Cerebellar cortex (tissue), 1 donor: ENCODE data around the gene CYP19A1.
"Not testable (repeated sequence)": the region's sequence is repeated elsewhere in the genome, so short reads cannot be mapped to it uniquely, and the experiment has no call there.

Source experiments
- DNase-seq: peaks from one replicate; pipeline ENCODE4 v3.0.0-alpha.2; 2015; ENCODE audit warnings: low spot score

Gene CYP19A1

DNA sequence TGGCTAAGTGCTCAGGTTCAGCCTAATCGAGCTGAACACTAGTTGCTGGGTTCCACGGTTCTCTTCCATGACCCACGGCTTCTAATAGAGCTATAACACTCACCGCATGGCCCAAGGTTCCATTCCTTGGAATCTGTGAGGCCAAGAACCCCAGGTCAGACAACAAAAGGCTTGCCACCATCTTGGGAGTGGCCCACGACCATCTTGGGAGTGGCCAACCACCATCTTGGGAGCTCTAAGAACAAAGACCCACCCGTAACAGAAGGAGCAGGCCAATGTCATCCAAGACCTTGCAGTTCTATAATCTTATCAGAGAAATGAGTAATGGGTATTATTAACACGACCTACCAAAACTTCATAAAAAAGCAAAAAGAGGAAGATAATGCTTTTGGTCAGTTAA is 77.3 kb downstream of the CYP19A1 start:
- not testable (repeated sequence) for DNase-seq

DNA sequence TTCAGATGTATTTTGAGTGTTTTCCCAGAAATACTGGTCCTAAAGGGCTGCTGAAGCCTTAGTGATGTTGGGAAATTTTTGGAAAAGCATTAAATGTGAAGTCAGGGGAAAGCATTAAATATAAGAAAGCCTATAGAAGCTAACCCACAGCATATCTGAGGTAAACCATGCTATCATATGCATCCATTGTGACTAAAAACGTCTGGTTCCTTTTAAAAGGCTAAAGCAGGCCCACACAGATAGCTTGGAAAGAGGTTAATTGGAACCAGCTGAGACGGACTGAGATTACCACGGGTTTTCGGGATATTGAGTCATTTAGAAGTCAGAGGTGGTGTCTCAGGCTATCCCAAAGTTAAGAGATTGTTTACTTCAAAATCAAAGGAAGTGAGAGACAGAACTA is 78.2 kb downstream of the CYP19A1 start:
- DNase-seq: no peak

DNA sequence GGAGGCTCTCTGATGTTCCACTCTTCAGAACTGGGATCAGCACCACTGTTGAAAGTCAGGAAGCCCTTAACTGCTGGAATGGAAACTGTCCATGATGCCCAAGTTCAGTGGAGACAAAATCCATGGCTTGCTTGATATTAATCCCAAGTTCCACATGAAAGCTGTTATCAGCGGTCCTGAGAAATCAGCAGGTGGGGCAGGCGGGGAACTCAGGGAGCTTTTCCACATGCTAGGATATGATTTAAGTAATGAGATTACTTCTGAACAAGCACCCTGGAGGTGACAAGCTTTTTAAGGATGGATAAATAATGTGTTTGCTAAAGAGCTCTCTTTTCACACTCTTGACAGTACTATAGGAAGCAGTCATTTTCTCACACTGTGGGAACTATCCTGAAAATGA is 82.9 kb downstream of the CYP19A1 start:
- DNase-seq: no peak

DNA sequence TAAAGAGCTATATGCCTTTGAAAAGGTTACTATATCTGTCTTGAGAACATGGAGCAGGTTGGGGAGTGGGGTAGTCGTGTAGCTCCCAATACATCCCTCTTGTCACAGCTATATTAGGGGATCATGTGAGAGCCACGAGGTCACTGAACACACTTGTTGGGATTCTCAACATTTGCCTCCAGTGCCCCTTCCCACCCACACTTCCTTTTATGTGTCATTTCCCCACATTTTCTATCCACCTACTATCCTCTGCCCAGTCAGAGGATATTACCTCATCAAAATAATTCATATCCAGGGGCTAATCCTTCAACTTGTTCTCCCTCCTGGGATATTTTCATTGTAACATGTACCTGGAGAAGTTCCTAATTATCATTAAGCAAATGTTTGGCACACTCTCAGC is 85.0 kb downstream of the CYP19A1 start:
- DNase-seq: no peak

DNA sequence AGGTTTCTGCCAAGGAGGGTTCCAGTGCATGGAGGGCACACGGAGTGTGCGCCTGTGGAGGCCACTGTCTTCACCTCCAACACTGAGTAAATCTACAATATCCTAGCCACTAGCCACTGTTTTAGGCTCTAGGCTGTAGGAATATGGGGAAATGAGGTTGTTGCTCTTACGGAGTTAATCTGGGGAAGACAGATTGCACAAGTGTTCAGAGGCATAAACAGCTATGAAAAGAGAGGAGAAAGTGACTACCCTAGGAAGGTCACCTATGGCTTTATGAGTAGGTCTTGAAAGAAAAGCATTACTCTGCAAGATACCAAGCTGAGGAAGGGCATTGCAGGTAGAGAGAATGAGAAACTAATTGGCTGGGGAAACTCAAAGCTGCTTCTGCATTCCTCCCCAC is 85.7 kb downstream of the CYP19A1 start:
- no peak for DNase-seq

DNA sequence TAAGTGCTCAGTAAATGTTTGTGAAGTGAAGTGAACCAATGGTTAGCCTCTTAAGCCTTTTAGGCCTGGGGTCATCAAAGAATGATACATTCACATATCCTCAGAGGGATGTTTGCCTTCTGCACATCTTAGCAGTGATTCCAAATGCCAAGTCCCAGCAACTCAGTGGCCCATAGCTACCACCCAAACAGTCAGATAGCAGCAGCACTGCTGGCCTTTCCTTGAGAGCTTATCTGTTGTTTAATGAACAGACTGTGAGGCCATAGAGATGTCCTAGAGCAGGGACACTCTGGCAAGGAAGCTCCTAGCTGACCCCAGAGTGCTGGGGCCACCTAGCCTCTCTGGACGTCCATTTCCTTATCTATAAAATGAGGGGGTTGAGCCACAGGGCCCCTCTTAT is 86.8 kb downstream of the CYP19A1 start:
- no peak for DNase-seq

DNA sequence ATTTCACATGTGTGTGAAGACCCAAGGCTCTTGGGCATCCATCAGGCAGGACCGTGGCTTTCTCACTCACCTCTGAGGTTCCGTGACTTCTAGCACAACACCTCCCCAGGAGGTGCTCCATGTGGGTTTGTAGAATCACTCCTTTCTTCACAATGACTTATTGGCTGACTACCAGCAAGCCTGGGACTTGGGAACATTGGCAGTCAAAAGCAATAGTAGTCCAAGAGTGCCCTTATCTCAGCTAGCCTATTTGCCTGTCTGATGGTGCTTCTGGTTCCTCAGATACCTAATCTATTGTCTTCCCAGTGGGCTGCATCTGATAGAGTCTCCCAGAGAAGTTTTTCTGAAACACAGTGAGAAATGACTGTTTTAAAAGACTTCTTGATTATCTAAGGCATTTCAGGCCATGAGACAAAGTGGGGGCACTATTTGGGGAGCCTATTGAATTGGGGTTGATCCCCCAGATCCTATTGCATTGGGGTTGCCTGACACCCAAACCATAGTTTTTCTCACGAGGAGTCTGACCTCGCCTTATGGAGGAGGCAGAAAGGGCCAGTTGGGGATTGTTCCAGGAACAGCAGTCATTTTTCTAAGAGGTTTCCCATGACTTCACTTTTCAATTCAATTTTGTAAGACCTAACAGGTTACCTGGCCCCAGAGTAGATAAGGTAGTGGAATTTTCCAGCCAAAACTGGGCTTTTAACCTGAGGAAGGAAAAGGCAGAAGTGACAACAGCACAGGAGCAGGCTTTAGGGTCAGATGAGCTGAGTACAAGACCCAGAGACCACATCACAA is 88.0 kb downstream of the CYP19A1 start:
- DNase-seq: no peak

DNA sequence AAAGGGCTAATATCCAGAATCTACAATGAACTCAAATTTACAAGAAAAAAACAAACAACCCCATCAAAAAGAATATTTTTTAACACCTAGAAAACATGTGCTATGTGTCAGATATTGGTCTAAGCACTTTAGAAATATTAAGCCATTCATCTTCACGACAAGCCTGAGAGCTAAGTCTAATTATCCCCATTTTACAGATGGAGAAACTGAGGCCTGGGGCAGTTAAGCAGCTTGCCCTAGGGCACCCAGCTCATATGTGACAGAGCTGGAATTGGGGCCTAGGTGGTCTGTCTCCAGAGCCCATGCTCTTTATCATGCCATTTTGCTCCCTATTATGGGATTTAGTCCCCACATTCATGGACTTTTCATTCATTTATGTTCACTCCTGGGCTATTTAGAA is 92.8 kb downstream of the CYP19A1 start:
- no peak for DNase-seq

DNA sequence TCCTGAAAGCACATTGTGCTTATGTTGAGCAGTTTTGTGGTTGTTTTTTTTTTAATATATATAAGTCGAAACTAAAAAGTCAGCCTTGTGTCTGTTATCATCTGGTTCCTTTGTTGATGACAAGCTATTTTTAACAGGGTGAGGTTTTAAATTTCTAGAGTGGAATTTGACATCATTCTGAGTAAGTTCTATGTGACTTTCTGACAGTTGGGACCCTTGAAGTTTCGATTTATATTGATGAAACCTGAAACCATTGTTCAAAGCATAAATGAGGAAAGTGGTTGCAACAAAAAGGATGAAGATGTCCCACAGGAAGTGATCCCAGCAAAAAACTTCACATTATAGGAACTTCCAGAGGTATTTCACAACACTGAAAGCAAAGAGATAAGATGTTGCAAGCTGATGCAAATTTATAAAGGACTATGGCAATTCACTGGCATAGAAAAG is 94.0 kb downstream of the CYP19A1 start:
- no peak for DNase-seq

DNA sequence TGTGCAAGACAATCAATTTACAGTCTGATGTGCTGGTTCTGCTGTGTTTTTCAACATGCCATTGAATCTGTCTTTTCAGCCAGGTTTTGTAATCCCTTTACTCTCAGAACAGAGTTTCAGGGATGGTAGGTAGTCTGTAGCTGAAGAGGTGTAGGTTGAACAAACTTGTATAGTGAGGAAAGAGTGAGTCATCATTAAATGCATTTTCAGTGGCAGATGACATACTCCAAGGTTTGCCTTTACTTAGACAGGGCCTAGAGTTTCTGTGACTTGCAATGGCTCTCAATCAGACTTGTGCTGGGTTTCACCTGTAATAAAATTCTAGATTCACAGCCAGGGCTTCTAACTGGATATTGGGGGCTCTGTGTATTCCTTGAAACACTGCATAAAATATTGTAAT is 94.6 kb downstream of the CYP19A1 start:
- DNase-seq: no peak

DNA sequence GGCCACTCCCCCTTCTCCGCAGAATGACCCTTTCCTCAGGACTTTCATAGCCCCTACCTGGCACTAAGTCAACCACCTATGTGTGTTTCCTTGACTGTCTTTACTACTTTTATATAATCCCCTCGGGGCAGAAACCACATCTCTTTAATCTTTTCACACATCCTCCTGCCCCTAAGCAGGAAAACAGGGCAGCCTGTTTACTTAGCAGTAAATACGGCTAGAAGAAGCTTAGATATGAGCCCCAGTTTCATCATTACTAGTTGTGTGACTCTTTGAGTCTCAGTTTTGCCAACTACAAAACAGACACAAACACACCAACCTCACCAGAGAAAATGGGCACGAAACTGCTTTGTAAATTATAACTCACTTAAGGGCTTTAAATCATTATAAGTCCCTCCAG is 98.3 kb downstream of the CYP19A1 start:
- DNase-seq: no peak

DNA sequence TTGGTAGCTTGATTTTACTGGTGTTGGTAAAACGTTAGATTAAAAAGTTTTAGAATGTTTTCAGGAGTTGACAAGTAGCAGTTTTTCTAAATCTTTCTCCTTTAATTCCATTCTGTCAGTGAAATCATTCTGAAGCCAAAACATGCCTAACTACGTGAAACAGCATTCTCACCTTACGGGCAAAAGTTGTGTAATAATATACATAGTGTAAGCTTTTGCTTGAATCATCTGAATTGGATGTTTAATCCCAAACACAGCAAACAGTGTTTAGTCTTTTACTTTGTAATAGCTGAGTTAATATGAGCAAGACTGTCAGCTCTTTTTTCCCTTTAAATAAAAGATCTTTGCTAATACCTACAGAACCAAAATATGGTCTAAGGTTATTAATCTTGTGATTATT is 100.6 kb downstream of the CYP19A1 start:
- DNase-seq: no peak

DNA sequence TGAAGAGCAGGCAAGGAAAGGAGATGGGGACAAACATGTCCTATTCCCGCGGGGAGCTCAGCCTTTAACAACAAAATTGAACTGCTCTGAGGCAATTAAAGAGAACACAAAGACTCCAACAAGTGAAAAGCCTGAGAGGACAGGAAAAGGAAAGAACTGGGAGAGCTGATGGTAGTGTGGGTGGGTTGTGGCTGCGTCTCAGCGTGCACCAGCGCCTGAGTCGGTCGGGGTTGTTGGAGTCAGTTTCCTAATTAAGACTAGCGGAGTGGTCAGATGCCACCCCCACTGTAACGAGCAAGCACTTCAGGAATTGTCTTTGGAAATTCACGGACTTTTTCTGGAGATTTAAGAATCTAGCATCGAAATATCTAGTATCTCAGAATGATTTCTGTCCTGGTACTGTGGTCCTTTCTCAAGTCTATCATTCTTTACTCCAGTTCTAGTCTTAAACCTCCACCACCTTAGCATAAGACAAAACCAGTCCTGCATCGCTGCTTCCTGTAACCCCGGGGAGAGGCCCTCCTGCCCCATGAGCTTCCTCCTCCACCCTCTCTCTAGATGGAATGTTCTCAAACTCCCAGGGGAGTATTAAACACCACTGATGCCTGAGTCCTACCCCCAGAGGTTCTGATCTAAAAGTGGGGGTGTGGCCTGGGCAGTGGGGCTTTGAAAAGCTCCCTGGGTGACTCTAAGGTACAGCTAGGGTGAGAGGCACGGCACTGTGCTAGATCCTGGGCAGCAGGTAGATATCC is 104.0 kb downstream of the CYP19A1 start:
- no peak for DNase-seq

DNA sequence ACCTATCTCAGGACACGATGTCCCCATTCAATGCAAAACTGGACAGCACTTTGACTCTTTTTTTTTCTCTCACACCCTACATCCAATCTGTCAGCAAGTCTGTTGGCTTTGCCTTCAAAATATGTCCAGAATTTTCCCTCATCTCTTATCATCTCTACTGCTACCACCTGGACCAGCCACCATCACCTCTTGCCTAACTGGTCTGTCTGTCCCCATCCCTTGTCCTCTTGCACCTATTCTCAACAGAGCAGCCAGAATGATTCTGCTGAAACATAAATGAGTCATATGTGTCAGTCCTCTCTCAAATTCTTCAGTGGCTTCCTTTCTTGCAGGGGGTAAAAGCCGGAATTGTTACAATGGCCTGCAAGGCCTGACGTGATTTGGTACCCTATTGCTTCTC is 105.8 kb downstream of the CYP19A1 start:
- DNase-seq: no peak

DNA sequence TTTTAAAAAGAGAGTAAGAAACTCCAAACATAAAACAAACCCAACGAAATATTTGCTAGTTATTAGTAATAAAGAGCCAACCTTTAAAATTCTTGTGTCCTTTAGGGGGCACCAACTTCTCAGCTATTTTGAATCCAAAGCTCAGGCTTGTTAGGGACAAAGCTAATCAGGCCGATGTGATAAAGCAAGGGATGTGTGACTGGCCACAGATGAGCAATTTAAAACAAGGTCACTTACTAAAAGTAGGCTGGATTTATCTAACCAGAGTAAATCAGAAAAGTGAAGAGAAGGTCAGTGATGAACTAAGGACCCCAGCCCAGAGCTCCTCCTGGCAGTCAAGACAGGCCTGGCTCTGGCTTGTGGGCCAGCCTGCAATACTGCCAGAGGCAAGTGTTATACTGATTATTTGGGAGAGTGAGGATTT is 108.5 kb downstream of the CYP19A1 start:
- peak; percentile 47 for DNase-seq

DNA sequence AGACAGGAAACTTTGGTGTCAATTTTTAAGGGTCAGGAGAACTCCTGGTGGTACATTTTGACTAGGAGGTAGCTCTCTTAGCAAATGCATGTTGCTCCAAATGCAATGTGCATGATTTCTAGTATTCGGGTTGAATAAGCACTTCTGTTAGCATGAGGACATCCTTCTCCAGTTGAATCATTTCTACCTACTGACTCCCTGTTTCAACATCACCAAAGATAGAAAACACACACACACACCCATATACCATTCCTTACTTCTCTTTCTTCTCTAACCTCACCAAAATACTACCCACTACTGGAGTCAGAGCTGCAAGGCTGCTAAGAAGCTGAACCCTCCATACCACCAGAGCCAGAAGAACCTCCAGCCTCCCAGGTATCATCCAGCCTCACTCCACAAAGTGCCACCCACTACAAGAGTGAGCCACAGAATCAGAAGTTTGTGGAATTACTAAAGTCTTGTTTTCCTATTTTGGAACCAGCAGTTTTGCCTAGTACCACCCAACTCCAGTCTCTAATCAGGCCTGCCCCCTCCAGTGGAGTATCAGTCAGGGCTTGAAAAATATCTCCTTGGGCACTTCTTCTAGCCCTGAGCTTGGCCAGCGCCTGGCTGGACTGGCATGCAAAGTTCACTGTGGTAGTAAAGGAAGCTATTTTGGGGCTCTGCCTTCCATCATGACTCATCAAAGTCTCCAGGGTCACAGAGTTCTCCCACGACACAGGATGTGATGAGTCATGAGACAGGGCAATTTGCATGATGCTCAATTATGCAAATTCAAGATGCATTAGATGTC is 110.3 kb downstream of the CYP19A1 start:
- DNase-seq: no peak

DNA sequence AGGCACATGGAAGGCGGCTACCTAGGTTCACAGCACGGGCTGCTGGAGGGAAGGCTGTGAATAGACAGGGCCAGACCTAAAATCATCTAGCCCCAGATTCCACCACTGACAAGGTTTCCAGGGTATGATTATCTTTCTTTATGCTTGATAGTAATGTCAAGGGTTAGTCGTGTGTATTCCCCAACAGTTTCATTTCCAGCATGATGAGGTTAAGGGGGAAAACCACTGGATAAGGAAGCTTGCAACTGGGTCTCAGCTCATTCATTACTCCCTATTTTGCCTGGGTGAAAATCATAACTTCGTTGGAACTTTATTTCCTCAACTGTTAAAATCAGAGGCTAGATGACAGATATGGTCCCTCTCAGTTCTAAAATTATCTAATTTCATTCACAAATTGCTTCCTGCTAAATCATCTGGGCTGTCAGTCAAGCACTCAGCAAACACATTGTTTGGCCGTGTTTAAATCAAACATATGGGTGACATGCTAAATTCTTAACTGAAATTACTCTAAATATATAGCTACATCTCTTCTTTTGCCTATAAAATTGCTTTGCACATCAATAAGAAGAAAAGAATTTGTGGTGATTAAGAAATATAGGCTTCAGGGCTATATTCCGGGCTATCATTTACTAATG is 111.7 kb downstream of the CYP19A1 start:
- DNase-seq: no peak

DNA sequence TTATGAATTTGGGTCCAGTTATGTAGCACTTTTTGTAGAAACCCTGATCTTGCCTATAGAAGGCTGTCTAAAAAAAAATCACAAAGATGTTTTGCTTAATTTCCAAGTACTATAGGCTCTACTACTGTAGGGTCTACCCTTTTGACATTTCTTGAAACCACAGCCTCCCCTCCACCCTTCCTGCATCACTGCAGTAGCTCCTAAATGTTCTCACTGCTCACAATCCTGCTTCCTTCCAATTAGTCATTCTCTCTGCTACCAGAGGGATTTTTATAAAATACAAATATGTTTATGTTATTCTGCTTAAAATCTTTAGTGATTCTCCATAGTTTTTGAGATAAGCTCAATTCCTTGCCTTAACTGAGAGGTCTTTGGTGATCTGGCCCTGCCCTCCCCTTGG is 114.0 kb downstream of the CYP19A1 start:
- DNase-seq: no peak

DNA sequence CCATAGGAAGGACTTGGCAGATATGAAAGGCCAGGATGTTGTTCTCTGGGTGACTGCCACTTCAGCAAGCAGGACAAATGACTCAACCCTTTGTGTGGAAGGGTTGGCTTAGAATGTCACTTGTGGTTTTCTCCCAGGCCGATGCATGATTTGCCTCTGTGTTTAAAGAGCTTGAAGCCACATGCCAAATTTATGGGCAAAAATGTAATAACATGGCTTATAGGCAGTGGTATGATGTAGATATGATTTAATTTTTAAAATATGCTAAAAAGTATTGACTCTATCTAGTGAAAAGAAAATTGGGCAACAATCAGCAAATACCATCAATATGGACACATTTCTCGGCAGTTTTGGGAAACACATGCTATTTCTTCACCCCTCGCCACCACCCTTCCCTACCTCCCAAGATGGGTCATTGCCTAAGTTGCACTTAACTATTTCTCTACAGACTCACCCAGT is 114.6 kb downstream of the CYP19A1 start:
- DNase-seq: no peak

DNA sequence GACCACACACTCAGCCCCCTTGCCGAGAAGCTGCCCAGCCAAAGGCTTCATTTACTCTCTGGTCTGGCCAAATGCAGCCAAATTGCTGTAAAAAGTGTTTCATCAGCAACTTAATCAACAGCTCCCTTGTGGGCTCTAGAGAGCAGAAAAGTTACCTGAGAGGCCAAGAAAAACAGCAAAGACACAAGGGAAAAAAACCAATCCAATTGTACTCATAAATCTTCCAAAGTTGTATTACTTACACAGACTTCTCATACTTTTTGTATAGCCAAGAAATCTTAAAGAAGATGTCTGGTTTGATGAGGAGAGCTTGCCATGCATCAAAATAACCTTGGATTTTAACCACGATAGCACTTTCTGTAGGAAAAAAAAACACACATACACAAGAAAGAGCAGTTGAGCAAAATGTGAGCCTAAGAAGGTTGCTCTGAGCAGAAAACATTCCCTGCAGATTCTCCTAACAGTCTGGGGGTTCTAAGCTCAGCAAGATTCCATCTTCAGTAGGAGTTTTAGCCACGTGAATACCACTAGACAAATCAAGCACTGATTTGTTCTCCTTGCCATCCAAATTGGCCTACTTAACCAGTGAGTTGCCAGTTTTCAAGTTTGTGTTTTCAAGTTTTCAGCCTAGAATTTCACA is 120.0 kb downstream of the CYP19A1 start:
- no peak for DNase-seq

DNA sequence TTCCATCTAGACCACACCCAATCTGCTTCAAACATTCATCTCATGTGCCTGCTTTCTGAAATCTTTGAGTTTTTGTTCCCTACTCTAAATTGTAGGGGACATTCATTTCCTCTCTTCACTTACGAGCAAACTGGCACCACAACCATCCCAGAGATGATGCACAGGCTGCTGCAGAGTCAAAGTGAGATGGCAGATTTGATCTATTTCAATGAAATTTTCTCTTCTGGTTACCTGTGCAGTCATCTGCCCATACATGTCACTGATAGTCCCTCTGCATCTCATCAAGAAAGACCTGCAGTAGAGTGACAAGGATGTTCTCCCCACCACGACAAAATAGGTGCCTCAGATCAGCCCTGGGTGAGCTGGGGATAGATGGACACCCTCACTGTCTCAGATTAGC is 125.5 kb downstream of the CYP19A1 start:
- DNase-seq: no peak

DNA sequence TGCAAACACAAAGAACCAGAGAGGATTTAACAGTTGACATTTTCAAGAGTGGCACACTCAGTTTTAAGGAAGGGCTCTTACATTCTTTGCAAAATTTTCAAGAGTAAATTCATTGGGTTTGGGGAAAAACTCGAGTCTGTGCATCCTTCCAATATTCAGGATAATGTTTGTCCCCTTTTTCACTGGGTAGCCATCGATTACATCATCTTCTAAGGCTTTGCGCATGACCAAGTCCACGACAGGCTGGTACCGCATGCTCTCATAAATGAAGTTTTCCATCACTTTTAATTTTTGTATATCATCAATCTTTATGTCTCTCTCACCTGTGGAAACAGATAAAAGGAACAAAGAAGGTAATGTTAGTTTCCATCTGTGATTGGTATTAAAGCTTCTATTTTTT is 126.2 kb downstream of the CYP19A1 start:
- no peak for DNase-seq
